BE2C (cell line): Measurements from ENCODE around the gene C10orf105.

Source experiments
- DNase-seq: peaks from one replicate; pipeline ENCODE4 v3.0.0-alpha.2; 2020
- H3K27me3 ChIP-seq: fragments of 250-450 bp; sonication (Bioruptor Pico); 2 replicates; pipeline ENCODE4 v1.5.1; 2020; ENCODE audit warnings: mild to moderate bottlenecking
- H3K36me3 ChIP-seq: fragments of 250-450 bp; sonication (Bioruptor Pico); 2 replicates; pipeline ENCODE4 v1.5.1; 2020; ENCODE audit warnings: mild to moderate bottlenecking
- H3K4me1 ChIP-seq: fragments of 250-450 bp; sonication (Bioruptor Pico); 2 replicates; pipeline ENCODE4 v1.5.1; 2020
- H3K4me3 ChIP-seq: 2 replicates; pipeline ENCODE4 v1.5.1; 2011; ENCODE audit warnings: low read depth, low read length
- H3K9me3 ChIP-seq: fragments of 250-450 bp; sonication (Bioruptor Pico); 2 replicates; pipeline ENCODE4 v1.5.1; 2020
- TF ChIP-seq, protein P1 (sequence below): IDR thresholded peaks from 2 replicates; pipeline ENCODE4 v1.5.1; 2012; ENCODE audit warnings: mild to moderate bottlenecking, low read depth, low read length

Gene C10orf105

GRCh38 chr10:71704816-71705215 lies 14.8 kb downstream of the C10orf105 start:
- Histone ChIP-seq H3K9me3 (no peaks in the 10 kb centered on the region), H3K4me3 (no peak overlapping the region), H3K4me1 (no peaks in the 10 kb centered on the region; the same call in 1 of the 2 replicates), H3K36me3 (no peaks in the 10 kb centered on the region), H3K27me3 (no peaks in the 10 kb centered on the region)
- TF ChIP-seq, protein P1, sequence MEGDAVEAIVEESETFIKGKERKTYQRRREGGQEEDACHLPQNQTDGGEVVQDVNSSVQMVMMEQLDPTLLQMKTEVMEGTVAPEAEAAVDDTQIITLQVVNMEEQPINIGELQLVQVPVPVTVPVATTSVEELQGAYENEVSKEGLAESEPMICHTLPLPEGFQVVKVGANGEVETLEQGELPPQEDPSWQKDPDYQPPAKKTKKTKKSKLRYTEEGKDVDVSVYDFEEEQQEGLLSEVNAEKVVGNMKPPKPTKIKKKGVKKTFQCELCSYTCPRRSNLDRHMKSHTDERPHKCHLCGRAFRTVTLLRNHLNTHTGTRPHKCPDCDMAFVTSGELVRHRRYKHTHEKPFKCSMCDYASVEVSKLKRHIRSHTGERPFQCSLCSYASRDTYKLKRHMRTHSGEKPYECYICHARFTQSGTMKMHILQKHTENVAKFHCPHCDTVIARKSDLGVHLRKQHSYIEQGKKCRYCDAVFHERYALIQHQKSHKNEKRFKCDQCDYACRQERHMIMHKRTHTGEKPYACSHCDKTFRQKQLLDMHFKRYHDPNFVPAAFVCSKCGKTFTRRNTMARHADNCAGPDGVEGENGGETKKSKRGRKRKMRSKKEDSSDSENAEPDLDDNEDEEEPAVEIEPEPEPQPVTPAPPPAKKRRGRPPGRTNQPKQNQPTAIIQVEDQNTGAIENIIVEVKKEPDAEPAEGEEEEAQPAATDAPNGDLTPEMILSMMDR = no peak
- DNase-seq = no peak

DNA sequence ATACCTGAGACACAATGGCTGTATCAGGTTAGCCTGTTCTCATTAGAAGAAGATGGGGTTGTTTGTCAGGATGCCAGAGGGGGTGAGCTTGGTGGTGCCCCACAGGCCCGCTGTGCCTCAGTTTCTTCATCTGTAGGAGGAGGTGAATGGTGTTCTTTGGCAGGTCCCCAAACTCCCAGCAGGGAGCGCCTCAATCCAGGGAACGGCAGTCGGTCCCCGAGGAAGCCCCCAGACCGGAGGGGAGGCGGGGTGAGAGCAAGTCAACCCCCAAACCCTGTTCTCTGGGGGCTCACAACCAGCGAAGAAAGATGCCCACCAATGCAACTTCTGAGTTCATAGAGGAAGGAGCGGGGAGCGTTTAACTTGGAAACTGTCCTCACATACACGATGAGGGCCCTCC lies 16.0 kb downstream of the C10orf105 start:
- Histone ChIP-seq H3K9me3 (no peaks in the 10 kb centered on the region), H3K4me3 (no peak overlapping the region), H3K4me1 (no peaks in the 10 kb centered on the region; the same call in 1 of the 2 replicates), H3K27me3 (no peaks in the 10 kb centered on the region), H3K36me3 (no peaks in the 10 kb centered on the region)
- DNase-seq = no peak
- TF ChIP-seq, protein P1 = no peak

GRCh38 chr10:71701496-71702132 lies 18.0 kb downstream of the C10orf105 start:
- H3K4me3 ChIP-seq = no peak overlapping the region
- no peak for DNase-seq
- H3K36me3 ChIP-seq = no peaks in the 10 kb centered on the region
- no peaks in the 10 kb centered on the region; the same call in 1 of the 2 replicates for H3K4me1 ChIP-seq
- no peaks in the 10 kb centered on the region for H3K27me3 ChIP-seq
- no peaks in the 10 kb centered on the region for H3K9me3 ChIP-seq
- TF ChIP-seq, protein P1 = no peak

DNA sequence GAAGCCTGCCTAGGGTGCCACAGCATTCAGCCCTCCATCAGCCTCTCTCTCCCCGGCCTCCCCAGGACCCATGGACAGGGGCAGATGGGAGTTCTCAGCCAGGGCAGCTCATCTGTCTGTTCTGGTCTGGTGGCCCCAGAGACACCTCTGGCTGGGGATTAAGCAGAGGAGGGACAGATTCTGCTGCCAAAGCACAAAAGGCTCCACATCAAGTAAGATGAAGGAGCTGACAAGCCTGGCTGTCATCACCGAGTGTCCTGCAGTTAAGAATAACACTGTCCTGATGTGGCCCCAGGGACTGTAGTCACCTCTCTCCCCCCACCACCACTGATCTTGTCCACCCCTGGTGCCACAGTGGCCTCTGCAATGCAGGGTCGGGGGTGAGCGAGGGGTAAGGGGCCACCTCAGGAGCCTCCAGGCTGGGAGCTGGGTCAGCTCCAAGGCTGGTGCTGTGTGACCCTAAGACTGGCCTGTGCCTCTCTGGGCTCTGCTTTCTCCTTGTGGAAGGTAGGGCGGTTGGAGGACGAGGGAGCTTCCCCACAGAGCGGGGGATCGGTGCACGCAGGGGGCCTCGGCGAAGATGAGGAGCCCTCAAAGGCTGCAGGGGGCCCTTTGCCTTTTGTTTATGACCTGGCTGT lies 18.7 kb downstream of the C10orf105 start:
- H3K4me1 ChIP-seq = no peaks in the 10 kb centered on the region; the same call in 1 of the 2 replicates
- peak; percentile 49 for DNase-seq
- TF ChIP-seq, protein P1 = no peak
- no peaks in the 10 kb centered on the region for H3K27me3 ChIP-seq
- H3K36me3 ChIP-seq = no peaks in the 10 kb centered on the region
- no peaks in the 10 kb centered on the region for H3K9me3 ChIP-seq
- no peak overlapping the region for H3K4me3 ChIP-seq

DNA sequence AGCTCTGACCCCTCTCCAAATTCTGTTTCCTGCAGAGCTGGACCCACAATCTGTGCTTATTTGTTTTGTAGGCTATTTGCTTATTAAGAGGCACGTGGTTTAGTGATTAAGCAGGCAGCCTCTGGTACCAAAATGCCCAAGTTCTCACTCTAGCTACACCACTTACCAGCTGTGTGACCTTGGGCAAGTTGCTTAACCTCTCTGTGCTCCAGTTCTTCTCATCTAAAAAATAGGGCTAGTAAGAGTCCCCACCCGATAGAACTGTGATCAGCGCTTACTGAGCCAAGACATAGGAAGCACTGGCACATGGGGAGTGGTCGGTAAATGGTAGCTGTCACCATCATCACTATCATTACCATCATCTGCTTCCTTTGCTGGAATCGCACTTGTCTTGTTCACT lies 20.8 kb downstream of the C10orf105 start:
- Histone ChIP-seq H3K36me3 (no peaks in the 10 kb centered on the region), H3K27me3 (no peaks in the 10 kb centered on the region), H3K4me3 (no peak overlapping the region), H3K4me1 (no peaks in the 10 kb centered on the region), H3K9me3 (no peaks in the 10 kb centered on the region)
- TF ChIP-seq, protein P1 = no peak
- DNase-seq = no peak
